Esophagus muscularis mucosa (tissue), 3 donors: Measurements from ENCODE around the gene CRYBA2.

Experiments
- CTCF ChIP-seq, 3 experiments: fragments of 200-600 bp in 2 of 3; fragments of 450-650 bp in 1 of 3; sonication (generic) in 2 of 3; IDR thresholded peaks; one replicate each; pipeline ENCODE4 v1.5.1; 2017 to 2019; ENCODE audit warnings: antibody characterized with exemption in 3 of 3, mild to moderate bottlenecking in 2 of 3, moderate library complexity in 1 of 3
- EP300 ChIP-seq: sonication (generic); formaldehyde crosslinking; IDR thresholded peaks from one replicate; pipeline ENCODE4 v1.6.1; 2017; ENCODE audit warnings: antibody characterized with exemption

GRCh38 chr2:218959141-218959731 is 34.0 kb downstream of the CRYBA2 start, which contains the start of gene CDK5R2:
- TF ChIP-seq CTCF (IDR thresholded peaks at IDR 0.05) (no peak), EP300 (no peak)
